ENCODE data around the gene TUBGCP6.
"Not testable (repeated sequence)": the region's sequence is repeated elsewhere in the genome, so short reads cannot be mapped to it uniquely, and the experiment has no call there.

The TUBGCP6 gene

GRCh38 chr22:50179937-50180726, 64.7 kb downstream of the TUBGCP6 start:
- DNase-seq, result no peak

DNA sequence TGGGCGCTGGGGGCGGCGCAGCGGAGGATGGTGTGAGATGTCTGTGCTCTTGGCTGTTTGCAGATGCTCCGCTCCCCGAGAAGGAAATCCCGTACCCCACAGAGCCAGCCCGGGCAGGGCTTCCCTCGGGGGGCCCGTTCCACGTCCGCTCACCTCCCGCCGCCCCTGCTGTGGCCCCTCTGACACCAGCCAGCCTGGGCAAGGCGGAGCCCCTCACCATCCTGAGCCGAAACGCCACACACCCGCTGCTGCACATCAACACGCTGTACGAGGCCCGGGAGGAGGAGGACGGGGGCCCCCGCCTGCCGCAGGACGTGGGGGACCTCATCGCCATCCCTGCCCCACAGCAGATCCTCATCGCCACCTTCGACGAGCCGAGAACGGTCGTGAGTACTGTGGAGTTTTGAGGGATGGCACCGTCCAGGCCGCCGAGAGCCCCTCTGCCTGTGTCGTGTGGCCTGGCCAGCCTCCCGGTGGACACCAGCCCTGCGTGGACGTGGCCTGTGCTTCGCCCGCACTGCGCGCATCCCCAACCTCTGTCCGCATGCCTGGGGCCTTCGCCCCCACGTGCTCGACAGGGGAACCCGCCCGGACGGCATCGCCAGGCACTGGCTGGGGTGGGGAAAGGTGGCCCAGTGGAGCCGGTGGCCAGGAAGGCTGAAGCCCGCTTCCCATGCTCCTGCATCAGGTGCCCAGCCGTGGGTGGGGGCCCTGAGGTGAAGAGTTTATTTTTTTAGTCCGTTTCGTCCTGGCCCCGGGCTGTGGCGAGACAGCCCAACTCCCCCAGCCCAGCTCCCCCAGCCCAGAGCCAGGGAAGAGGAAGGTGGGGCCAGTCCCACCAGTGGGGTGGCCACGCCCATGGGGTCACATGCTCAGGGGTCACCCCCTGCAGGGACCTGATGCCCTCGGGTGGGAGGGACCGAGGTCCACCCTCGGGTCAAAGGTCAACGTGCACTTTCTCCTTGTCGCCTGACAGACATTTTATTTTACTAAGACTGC, 65.7 kb downstream of the TUBGCP6 start:
- DNase-seq, result no peak

DNA sequence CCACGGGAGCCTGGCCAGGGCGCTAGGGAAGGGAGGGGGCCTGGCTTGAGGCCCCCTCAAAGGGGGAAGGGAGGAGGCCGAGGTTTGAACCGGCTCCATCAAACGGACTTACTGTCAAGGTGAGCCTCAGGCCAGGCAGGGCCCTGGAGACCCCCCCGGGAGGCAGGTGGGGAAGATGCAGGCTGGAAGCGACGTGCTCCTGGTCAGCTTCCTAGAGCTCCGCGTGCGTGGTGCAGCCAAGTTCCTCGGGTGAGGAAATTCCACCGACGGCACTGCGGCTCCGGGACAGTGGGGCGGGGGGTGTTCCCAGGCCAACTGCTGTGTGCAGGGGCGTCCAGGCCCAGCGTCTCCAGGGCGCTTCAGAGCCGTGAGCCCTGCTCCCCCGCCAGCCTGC, 66.4 kb downstream of the TUBGCP6 start:
- no peak for DNase-seq

GRCh38 chr22:50177537-50178470, 67.0 kb downstream of the TUBGCP6 start:
- no peak for DNase-seq

- no peak for DNase-seq
These were observed 67.8 kb downstream of the TUBGCP6 start for GRCh38 chr22:50176850-50177536.

DNA sequence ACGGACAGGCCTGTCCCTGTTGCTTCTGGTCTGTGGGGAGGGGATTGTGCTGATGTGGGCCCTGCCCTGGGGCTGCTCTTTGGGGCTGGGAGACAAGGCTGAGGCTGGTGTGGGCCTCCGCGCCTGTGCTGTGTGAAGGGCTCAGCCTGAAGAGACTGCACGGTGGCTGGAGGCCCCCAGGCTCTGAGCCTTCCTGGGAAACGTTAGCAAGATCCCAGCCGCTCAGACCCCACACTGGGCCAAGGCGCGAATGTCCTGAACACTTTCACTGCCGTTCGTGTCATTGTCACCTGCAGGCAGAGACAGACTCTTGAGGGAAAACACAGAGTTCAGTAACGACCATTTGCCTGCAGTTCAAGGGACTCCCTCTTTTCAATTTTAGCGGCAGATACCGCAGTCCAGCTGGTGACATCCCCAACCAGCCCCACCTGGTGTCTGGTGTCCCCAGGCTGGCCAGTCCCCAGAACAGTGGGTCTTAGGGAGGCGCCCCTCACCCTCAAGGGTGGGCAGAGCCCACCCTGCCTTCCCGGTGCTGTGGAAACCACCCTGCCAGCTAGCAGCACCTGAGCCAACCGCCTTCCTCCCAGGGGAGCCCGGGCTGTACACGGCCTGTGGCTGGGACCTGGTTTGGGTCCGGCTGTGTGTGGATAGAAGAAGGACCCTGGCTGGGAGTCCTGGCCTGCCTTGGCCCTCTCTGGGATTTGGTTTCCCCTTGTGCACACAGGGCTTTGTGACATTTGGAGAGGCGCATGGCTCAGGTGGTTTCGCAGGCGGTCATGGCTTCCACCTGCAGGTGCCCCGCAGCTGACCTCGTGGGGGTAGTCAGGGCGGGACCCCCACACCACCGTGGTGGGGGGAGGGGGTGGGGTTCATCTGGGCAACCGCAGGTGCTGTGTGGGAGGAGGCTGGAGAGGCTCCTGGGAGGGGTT, 68.6 kb downstream of the TUBGCP6 start:
- DNase-seq, result no peak

GRCh38 chr22:50175191-50175461, 69.7 kb downstream of the TUBGCP6 start:
- DNase-seq, result no peak

GRCh38 chr22:50174382-50175190, 70.2 kb downstream of the TUBGCP6 start:
- no peak for DNase-seq

- DNase-seq, result no peak
These were observed 70.9 kb downstream of the TUBGCP6 start for GRCh38 chr22:50173983-50174355.

GRCh38 chr22:50173311-50173982, 71.4 kb downstream of the TUBGCP6 start:
- no peak for DNase-seq

- DNase-seq, result no peak
These were observed 72.8 kb downstream of the TUBGCP6 start for GRCh38 chr22:50171965-50172421.

GRCh38 chr22:50171319-50171964, 73.4 kb downstream of the TUBGCP6 start:
- DNase-seq, result no peak

DNA sequence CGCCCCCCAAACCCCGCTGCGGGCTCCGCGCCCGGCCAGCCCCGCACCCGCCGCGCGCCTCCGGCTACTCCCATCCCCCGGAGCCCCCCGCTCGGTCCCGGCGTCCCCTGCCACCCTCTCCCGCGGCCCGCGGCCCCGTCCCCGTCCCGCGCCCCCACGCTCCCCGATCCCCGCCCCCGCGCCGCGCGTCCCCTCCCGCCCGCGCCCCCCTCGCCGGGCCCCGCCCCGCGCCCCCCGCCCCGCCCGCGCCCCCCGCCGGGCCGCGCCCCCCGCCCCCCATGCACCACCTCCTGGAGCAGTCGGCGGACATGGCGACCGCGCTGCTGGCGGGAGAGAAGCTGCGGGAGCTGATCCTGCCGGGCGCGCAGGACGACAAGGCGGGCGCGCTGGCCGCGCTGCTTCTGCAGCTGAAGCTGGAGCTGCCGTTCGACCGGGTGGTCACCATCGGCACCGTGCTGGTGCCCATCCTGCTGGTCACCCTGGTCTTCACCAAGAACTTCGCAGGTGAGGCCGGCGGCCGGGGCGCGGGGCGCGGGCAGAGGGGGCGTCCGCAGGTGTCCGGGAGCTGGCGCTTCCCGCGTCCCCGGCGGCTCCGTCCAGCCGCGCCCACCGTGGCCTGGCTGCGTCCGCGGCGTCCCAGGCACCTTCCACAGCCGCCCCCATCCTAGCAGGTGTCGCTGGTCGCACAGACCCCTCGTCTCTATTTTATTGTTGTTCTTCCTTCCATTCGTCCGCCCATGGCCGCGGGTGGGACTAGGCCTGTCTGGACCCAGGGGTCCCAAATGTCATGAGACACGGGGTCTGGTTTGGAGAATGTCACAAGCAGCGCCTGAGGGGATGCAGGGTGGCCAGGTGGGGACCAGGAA, 74.1 kb downstream of the TUBGCP6 start, which contains the start of gene PANX2:
PANX2 (plus strand) TSS at position 279 of the 866 bp plus-strand sequence; CDS start at position 279, 0 bp downstream.
- DNase-seq, result no peak

DNA sequence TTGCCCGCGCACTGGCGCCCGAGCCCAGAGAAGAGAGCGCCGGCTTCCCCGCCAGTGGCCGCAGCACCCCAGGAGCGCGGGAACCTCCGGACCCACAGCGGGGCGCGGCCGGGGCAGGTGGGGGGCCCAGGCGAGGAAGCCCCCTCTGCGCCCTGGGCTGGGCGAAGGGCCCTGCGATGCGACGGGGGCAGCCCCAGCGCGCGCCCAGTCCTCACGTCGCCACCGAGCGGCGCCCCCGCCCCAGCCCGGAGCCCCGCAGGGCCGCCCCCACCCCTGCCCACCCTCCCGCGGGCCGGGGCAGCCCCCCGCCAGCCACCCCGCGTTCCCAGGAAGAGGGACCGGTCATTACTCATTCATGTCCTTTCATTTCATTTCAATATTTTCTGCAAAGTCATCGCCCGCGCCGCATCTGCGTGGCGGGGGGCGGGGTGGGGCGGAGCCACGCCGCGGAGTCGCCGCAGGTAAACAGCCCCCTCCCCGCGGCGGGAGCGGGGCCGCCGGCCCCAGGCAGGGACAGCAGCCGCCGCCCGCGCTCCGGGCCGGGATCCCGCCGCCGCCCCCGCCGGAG, 75.0 kb downstream of the TUBGCP6 start:
- DNase-seq, result no peak

DNA sequence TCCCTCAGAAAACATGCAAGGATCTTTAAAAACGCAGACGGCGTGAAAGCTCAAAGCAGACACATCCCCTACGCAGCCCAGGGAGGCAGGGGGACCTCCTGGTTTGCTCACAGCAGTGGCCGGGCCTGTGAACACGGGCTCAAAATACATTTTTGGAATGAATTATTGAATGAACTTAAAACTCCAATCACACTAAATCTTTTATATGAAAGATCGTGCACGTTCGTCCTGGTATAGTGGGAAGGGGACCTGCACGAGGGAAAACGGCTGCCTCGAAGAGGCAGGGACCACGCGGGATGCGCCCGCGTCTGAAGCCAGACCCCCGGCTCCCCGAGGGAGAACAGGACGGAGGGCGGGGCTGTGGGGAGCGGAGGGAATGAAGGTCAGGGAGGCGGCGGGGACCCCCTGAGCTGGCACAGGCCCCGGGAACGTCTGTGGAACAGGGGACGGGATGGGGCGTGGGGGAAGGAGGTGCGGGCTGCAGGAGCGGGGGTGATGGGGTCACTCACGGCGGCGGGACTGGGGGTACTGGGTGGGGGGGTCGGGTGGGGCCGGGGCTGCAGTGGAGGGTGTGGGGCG, 75.6 kb downstream of the TUBGCP6 start:
- no peak for DNase-seq

DNA sequence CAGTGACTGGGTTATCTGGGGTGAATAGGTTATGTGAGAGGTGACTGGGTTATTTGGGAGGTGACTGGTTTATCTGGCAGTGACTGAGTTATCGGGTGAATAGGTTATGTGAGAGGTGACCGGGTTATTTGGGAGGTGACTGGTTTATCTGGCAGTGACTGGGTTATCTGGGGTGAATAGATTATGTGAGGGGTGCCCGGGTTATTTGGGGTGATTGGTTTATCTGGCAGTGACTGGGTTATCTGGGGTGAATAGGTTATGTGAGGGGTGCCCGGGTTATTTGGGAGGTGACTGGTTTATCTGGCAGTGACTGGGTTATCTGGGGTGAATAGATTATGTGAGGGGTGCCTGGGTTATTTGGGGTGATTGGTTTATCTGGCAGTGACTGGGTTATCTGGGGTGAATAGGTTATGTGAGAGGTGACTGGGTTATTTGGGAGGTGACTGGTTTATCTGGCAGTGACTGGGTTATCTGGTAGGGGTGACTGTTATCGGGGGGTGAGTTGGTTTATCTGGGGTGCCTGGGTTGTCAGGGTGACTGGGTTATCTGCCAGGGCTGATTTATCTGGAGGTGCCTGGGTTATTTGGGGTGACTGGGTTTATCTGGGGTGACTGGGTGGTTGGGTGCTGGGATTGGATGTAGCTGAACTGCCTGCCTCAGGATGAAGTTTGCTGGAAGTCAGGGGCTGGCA, 76.2 kb downstream of the TUBGCP6 start:
- DNase-seq, result not testable (repeated sequence)
